H9 (cell line): Measurements from ENCODE around the gene LRRC34. TPM values are rescaled to one million over a fixed set of nuclear protein-coding genes. Genes with fewer than 3 reads are reported as not detected.

ENCODE experiments used
- DNase-seq: peaks from one replicate; pipeline ENCODE4 v3.0.0-alpha.2; 2017
- H2AFZ ChIP-seq: one replicate; pipeline ENCODE4 v1.6.1; 2013; ENCODE audit warnings: mild to moderate bottlenecking, low read length, control low read depth, moderate library complexity
- H2AK5ac ChIP-seq: 2 replicates; pipeline ENCODE4 v1.6.1; 2013; ENCODE audit warnings: low read length, control low read depth, mixed read lengths; ENCODE audit not compliant: insufficient read length
- H2BK120ac ChIP-seq: one replicate; pipeline ENCODE4 v1.6.1; 2013; ENCODE audit warnings: low read depth, mild to moderate bottlenecking, low read length, control low read depth, inconsistent platforms; ENCODE audit not compliant: poor library complexity, severe bottlenecking
- H2BK12ac ChIP-seq: 2 replicates; pipeline ENCODE4 v1.6.1; 2013; ENCODE audit warnings: low read length, control low read depth, mixed read lengths, low read depth; ENCODE audit not compliant: insufficient read length
- H2BK15ac ChIP-seq: 2 replicates; pipeline ENCODE4 v1.6.1; 2013; ENCODE audit warnings: low read depth, low read length, control low read depth
- H2BK20ac ChIP-seq: one replicate; pipeline ENCODE4 v1.6.1; 2013; ENCODE audit warnings: low read depth, mild to moderate bottlenecking, low read length, control low read depth, inconsistent platforms; ENCODE audit not compliant: poor library complexity, severe bottlenecking
- H2BK5ac ChIP-seq: 2 replicates; pipeline ENCODE4 v1.6.1; 2013; ENCODE audit warnings: low read length, control low read depth, mixed read lengths; ENCODE audit not compliant: insufficient read length
- H3K14ac ChIP-seq: 2 replicates; pipeline ENCODE4 v1.6.1; 2013; ENCODE audit warnings: low read length, control low read depth; ENCODE audit not compliant: insufficient read depth
- H3K18ac ChIP-seq: 2 replicates; pipeline ENCODE4 v1.6.1; 2013; ENCODE audit warnings: low read depth, mild to moderate bottlenecking, mixed read lengths, low read length, control low read depth; ENCODE audit not compliant: insufficient read length
- H3K23ac ChIP-seq: 2 replicates; pipeline ENCODE4 v1.6.1; 2013; ENCODE audit warnings: low read length, control low read depth, mixed read lengths, low read depth; ENCODE audit not compliant: insufficient read length
- H3K23me2 ChIP-seq: 2 replicates; pipeline ENCODE4 v1.6.1; 2013; ENCODE audit warnings: low read depth, mild to moderate bottlenecking, mixed read lengths, low read length, control low read depth; ENCODE audit not compliant: insufficient read length, poor library complexity, severe bottlenecking
- H3K27ac ChIP-seq: 2 replicates; pipeline ENCODE4 v1.5.1; 2013; ENCODE audit warnings: low read length, control low read depth, mixed read lengths, low read depth; ENCODE audit not compliant: insufficient read length
- H3K27me3 ChIP-seq: 2 replicates; pipeline ENCODE4 v1.6.1; 2013; ENCODE audit warnings: low read length, control low read depth, inconsistent platforms; ENCODE audit not compliant: insufficient read depth
- H3K4ac ChIP-seq: 2 replicates; pipeline ENCODE4 v1.6.1; 2013; ENCODE audit warnings: low read depth, mild to moderate bottlenecking, control low read depth, inconsistent platforms, low read length, moderate library complexity
- H3K4me1 ChIP-seq: 2 replicates; pipeline ENCODE4 v1.6.1; 2013; ENCODE audit warnings: low read length, control low read depth, inconsistent platforms; ENCODE audit not compliant: insufficient read depth
- H3K4me2 ChIP-seq: 2 replicates; pipeline ENCODE4 v1.6.1; 2013; ENCODE audit warnings: low read length, control low read depth, mixed read lengths; ENCODE audit not compliant: insufficient read length, insufficient read depth
- H3K56ac ChIP-seq: 2 replicates; pipeline ENCODE4 v1.6.1; 2013; ENCODE audit warnings: low read depth, mild to moderate bottlenecking, mixed read lengths, low read length, control low read depth; ENCODE audit not compliant: insufficient read length
- H3K79me1 ChIP-seq: 2 replicates; pipeline ENCODE4 v1.6.1; 2013; ENCODE audit warnings: low read depth, mild to moderate bottlenecking, moderate library complexity, low read length, control low read depth, inconsistent platforms; ENCODE audit not compliant: insufficient read depth, poor library complexity, severe bottlenecking
- H3K79me2 ChIP-seq: 2 replicates; pipeline ENCODE4 v1.6.1; 2013; ENCODE audit warnings: low read length, control low read depth, inconsistent platforms; ENCODE audit not compliant: insufficient read depth
- H3K9ac ChIP-seq: 2 replicates; pipeline ENCODE4 v1.6.1; 2013; ENCODE audit warnings: low read length, control low read depth, mixed read lengths; ENCODE audit not compliant: insufficient read length; ENCODE audit errors: extremely low read depth
- H3K9me3 ChIP-seq: one replicate; pipeline ENCODE4 v1.6.1; 2013; ENCODE audit warnings: low read depth, low read length, inconsistent platforms; ENCODE audit not compliant: control insufficient read depth
- H3T11ph ChIP-seq: one replicate; pipeline ENCODE4 v1.6.1; 2013; ENCODE audit warnings: mild to moderate bottlenecking, low read length, control low read depth, inconsistent platforms
- H4K20me1 ChIP-seq: one replicate; pipeline ENCODE4 v1.6.1; 2013; ENCODE audit not compliant: control insufficient read depth, insufficient read length, insufficient read depth
- H4K5ac ChIP-seq: 2 replicates; pipeline ENCODE4 v1.6.1; 2013; ENCODE audit warnings: low read depth, mild to moderate bottlenecking, mixed read lengths, low read length, control low read depth; ENCODE audit not compliant: insufficient read length
- H4K8ac ChIP-seq: replicated peaks from 2 replicates; pipeline ENCODE4 v1.6.1; 2013; ENCODE audit warnings: low read length, control low read depth, mixed read lengths, low read depth; ENCODE audit not compliant: insufficient read length
- H4K91ac ChIP-seq: 2 replicates; pipeline ENCODE4 v1.6.1; 2013; ENCODE audit warnings: low read depth, mild to moderate bottlenecking, moderate library complexity, mixed read lengths, low read length, control low read depth; ENCODE audit not compliant: insufficient read length
- H3K27ac Mint-ChIP-seq, 3 experiments: 2 replicates in 2 of 3; 3 replicates in 1 of 3; pipeline ENCODE4 v1.8.0; 2020 to 2021; ENCODE audit warnings: mixed read lengths in 3 of 3, mild to moderate bottlenecking in 1 of 3, moderate library complexity in 1 of 3
- H3K27me3 Mint-ChIP-seq: 2 replicates; pipeline ENCODE4 v1.8.0; 2021; ENCODE audit warnings: low read depth, mild to moderate bottlenecking, moderate library complexity, mixed read lengths
- H3K36me3 Mint-ChIP-seq, 3 experiments: 2 replicates in 2 of 3; 3 replicates in 1 of 3; pipeline ENCODE4 v1.8.0; 2020 to 2021; ENCODE audit warnings: low read depth in 3 of 3, mixed read lengths in 3 of 3; ENCODE audit not compliant: insufficient read depth in 1 of 3
- H3K4me1 Mint-ChIP-seq, 2 experiments: 2 replicates each; pipeline ENCODE4 v1.8.0; 2020; ENCODE audit warnings: mixed read lengths in 2 of 2
- H3K4me3 Mint-ChIP-seq, 2 experiments: 2 replicates in 1 of 2; 3 replicates in 1 of 2; pipeline ENCODE4 v1.8.0; 2020 to 2021; ENCODE audit warnings: mild to moderate bottlenecking in 2 of 2, mixed read lengths in 2 of 2, moderate library complexity in 1 of 2
- H3K9me3 Mint-ChIP-seq, 2 experiments: 2 replicates in 1 of 2; 3 replicates in 1 of 2; pipeline ENCODE4 v1.8.0; 2020; ENCODE audit warnings: mild to moderate bottlenecking in 2 of 2, mixed read lengths in 2 of 2, moderate library complexity in 1 of 2
- CTCF ChIP-seq: fragments of 200-600 bp; sonication (generic); conservative IDR thresholded peaks from 3 replicates; pipeline ENCODE4 v1.8.0; 2021; ENCODE audit warnings: antibody characterized with exemption, mild to moderate bottlenecking
- WGBS: extraction: QIAGEN DNeasy Blood & Tissue Kit; methylation state at CpG from one replicate; pipeline ENCODE4 v1.1.7; 2013; ENCODE audit warnings: missing lambda C conversion rate, low lambda C conversion rate, mixed read lengths; ENCODE audit not compliant: insufficient read length; ENCODE audit errors: extremely low coverage; 5-methylcytosine and 5-hydroxymethylcytosine counted together
- total RNA-seq: library from RNA; stranded (reverse); gene quantifications from 2 replicates; pipeline ENCODE4 v1.2.1, GENCODE V29; 2021

The LRRC34 gene
- total RNA-seq, 1 experiment from 2014 or later = 4.6 TPM

DNA sequence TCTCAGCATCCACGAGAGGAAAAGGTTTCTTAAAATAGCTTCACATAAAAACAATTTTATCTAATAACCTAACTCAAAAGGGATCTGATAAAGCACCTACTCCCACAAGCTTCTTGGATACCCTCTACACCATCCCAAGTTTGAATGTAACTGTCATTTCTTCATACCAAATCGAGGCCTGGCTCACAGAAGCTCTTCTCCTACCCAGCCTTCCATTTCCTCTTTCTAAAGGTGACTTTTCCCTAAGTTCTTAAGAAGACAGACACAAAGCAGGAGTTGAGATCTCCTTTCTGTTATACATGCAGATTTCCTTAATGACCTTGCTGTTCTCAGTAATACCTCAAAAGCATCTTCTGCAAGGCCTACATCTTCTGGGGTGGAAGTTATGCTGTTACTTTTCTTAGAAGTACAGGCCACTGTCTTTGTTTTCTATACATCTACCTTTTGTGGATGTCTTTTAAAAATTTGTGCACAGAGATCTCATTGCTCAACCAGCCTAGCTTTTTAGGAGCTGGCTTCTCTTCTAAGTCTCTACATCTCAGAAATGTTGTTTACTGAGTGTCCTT is 3.4 kb downstream of the LRRC34 start:
- H4K5ac ChIP-seq = no peak overlapping the region
- no peak overlapping the region for H3K9ac ChIP-seq
- no peak overlapping the region for H3K4ac ChIP-seq
- no peaks in the 10 kb centered on the region for H3K79me2 ChIP-seq
- TF ChIP-seq CTCF = no peak
- no peak overlapping the region for H2BK20ac ChIP-seq
- no peak overlapping the region for H2BK12ac ChIP-seq
- no peaks in the 10 kb centered on the region for H3K27me3 ChIP-seq
- H3K56ac ChIP-seq = no peak overlapping the region
- Mint-ChIP-seq H3K27ac (no peak overlapping the region; a peak in 1 of 7 replicates), H3K36me3 (peaks cover 0 to 4% (median 3%) of the 10 kb centered on the region in 3 experiments; a peak in 3 of 7 replicates), H3K9me3 (peaks cover 0 to 3% of the 10 kb centered on the region in 2 experiments; a peak in 2 of 5 replicates), H3K27me3 (peaks cover 20% of the 10 kb centered on the region), H3K4me1 (peaks cover 25 to 30% of the 10 kb centered on the region in 2 experiments), H3K4me3 (no peak overlapping the region)
- WGBS = no CpG with 5 or more reads among the region's 2 CpGs
- no peaks in the 10 kb centered on the region for H3K79me1 ChIP-seq
- no peak overlapping the region for H3K27ac ChIP-seq
- no peaks in the 10 kb centered on the region for H4K20me1 ChIP-seq
- no peak overlapping the region for H3K23ac ChIP-seq
- H2AFZ ChIP-seq = no peak overlapping the region
- H2AK5ac ChIP-seq = no peak overlapping the region
- H3K14ac ChIP-seq = no peak overlapping the region
- DNase-seq = no peak
- H2BK120ac ChIP-seq = no peak overlapping the region
- no peak overlapping the region for H2BK15ac ChIP-seq
- H3T11ph ChIP-seq = no peak overlapping the region
- H3K18ac ChIP-seq = no peak overlapping the region
- no peak overlapping the region for H2BK5ac ChIP-seq
- H3K4me2 ChIP-seq = no peak overlapping the region
- H3K23me2 ChIP-seq = peaks cover 9% of the 10 kb centered on the region
- no peak overlapping the region for H4K8ac ChIP-seq
- H3K4me1 ChIP-seq = no peaks in the 10 kb centered on the region
- H3K9me3 ChIP-seq = no peaks in the 10 kb centered on the region
- no peak overlapping the region for H4K91ac ChIP-seq
